ENCODE data around the gene LNPK. TPM values are rescaled to one million over a fixed set of nuclear protein-coding genes. Genes with fewer than 3 reads are reported as not detected.
A peak's percentile ranks its signal among the peaks of the same experiment; 100 is the strongest.

The LNPK gene
- total and polyA plus RNA-seq, 2 of the 4 experiments (the other 2 are of a cell fraction), result 18.7 to 48.6 TPM

- in situ Hi-C loops (cut with MboI; ENCODE audit: low sequenced_read_pairs) (no loop called here), dilution Hi-C loops (cut with HindIII; ENCODE audit: low sequenced_read_pairs, unreplicated experiment) (no loop called here)
These were observed 669 bp downstream of the LNPK start for GRCh38 chr2:176001281-176001915.

More at GRCh38 chr2:176001281-176001915, 669 bp downstream of the LNPK start:
- no TSS peak for BruUV-seq (replicated peaks)
- Histone ChIP-seq H2BK15ac (ENCODE audit: low read depth, low read length) (no peak overlapping the region), H3K14ac (replicated peaks; ENCODE audit: low read depth, low read length) (peak overlapping the region; percentile 92), H3K4ac (ENCODE audit: low read depth, low read length) (peak overlapping the region; percentile 74), H3K27ac (ENCODE audit: insufficient read depth, low read length) (peak overlapping the region; percentile 65), H2BK120ac (ENCODE audit: low read depth, low read length) (no peak overlapping the region), H3K9ac (ENCODE audit: low read depth, low read length) (peak overlapping the region; percentile 81), H2BK20ac (ENCODE audit: low read depth, low read length) (no peak overlapping the region), H3K4me1 (ENCODE audit: control insufficient read depth, insufficient read depth, low read length) (no peaks in the 10 kb centered on the region; the same call in 1 of the 2 replicates), H3K9me3 (ENCODE audit: control insufficient read depth, insufficient read depth, low read length) (no peaks in the 10 kb centered on the region), H3K56ac (ENCODE audit: extremely low read depth, insufficient read depth, low read length) (peak overlapping the region; percentile 55; the same call in 1 of the 2 replicates), H4K8ac (ENCODE audit: low read depth in 2 of 2, low read length in 2 of 2) (peak overlapping the region; percentile 48 to 81; a peak in 2 of 4 replicates), H4K91ac (ENCODE audit: insufficient read depth, low read depth, low read length) (peak overlapping the region; percentile 52), H3K23ac (ENCODE audit: low read depth, low read length) (peak overlapping the region; percentile 85), H3K9me1 (ENCODE audit: insufficient read depth, low read length) (no peaks in the 10 kb centered on the region), H2BK5ac (ENCODE audit: low read depth, low read length, poor library complexity, severe bottlenecking) (peak overlapping the region; percentile 72), H3K79me1 (ENCODE audit: low read depth in 1 of 2, low read length in 2 of 2) (peaks cover 4 to 23% of the 10 kb centered on the region in 2 experiments; a peak in 3 of 4 replicates), H2AFZ (replicated peaks; ENCODE audit: low read length, poor library complexity) (peak overlapping the region; percentile 96), H4K20me1 (ENCODE audit: insufficient read depth, low read length) (no peaks in the 10 kb centered on the region), H3K36me3 (ENCODE audit: control insufficient read depth, insufficient read depth, low read length) (no peaks in the 10 kb centered on the region), H2AK5ac (ENCODE audit: low read depth, low read length) (no peak overlapping the region), H4K5ac (ENCODE audit: low read depth, low read length) (peak overlapping the region; percentile 14; the same call in 1 of the 2 replicates), H3K18ac (ENCODE audit: low read depth, low read length) (peak overlapping the region; percentile 11; the same call in 1 of the 2 replicates), H3K4me3 (ENCODE audit: insufficient read depth, low read depth, low read length) (peak overlapping the region; percentile 76), H3K4me2 (ENCODE audit: low read depth, low read length) (peak overlapping the region; percentile 85), H2AK9ac (replicated peaks; ENCODE audit: low read depth, low read length, poor library complexity) (peak overlapping the region; percentile 73), H3K27me3 (ENCODE audit: control insufficient read depth, insufficient read depth, low read length) (no peaks in the 10 kb centered on the region)
- peak; percentile 56 for ATAC-seq (ENCODE audit: low read depth)
- CTCF ChIA-PET, result interaction anchor here (1.0 kb wide), 1 partner anchor 13 kb away, joined by 3 read pairs; no protein-coding TSS in a partner anchor
- intact Hi-C loops (cut with micrococcal nuclease), result loop anchor here (5.0 kb wide), 1 partner anchor 159 kb away; no protein-coding TSS in a partner anchor
- DNase-seq, result peak; percentile 45
- WGBS, 2 experiments (ENCODE audit: extremely low coverage in 2 of 2, insufficient read length in 1 of 2), result 2% methylated on average over 5 of the region's 21 CpGs; no CpG with 5 or more reads in 1 of the 2 experiments
- POLR2A ChIA-PET (ENCODE audit: unreplicated experiment), result no interaction called here
- TF ChIP-seq CEBPB (IDR thresholded peaks at IDR 0.05; ENCODE audit: low read depth, low read length) (peak; percentile 52), RFX5 (IDR thresholded peaks at IDR 0.05; ENCODE audit: low read depth, low read length) (no peak), MAFK (IDR thresholded peaks at IDR 0.05; ENCODE audit: low read depth, low read length) (no peak; the same call in 1 of the 2 replicates), MXI1 (IDR thresholded peaks at IDR 0.05; ENCODE audit: borderline replicate concordance, low read depth, low read length) (peak; percentile 81)
